GM12865 (cell line): ENCODE measurements around the gene RRBP1.

Source experiments
- DNase-seq: peaks from one replicate; pipeline ENCODE4 v3.0.0; 2010; ENCODE audit warnings: low read depth
- H3K4me3 ChIP-seq: 2 replicates; pipeline ENCODE4 v1.5.1; 2011; ENCODE audit warnings: mild to moderate bottlenecking, low read depth, low read length, control low read depth
- CTCF ChIP-seq: IDR thresholded peaks from 2 replicates; pipeline ENCODE4 v1.5.1; 2011; ENCODE audit warnings: low read length, control low read depth, low read depth, inconsistent platforms; ENCODE audit not compliant: insufficient read depth; ENCODE audit errors: missing control alignments

Gene RRBP1

GRCh38 chr20:17682103-17682888 is at the start of gene RRBP1:
Gene RRBP1, minus strand, starts transcription at chr20:17682242. Its CDS starts 21,735 bp downstream, at chr20:17660507.
- peak; percentile 99 for DNase-seq
- peak within 1 kb of the TSS; percentile 71 for H3K4me3 ChIP-seq
- peak; percentile 75 for TF ChIP-seq CTCF

- no peak overlapping the region for H3K4me3 ChIP-seq
- TF ChIP-seq CTCF = no peak
- DNase-seq = no peak
These were observed 49.2 kb upstream of the RRBP1 start for GRCh38 chr20:17731233-17731632.

GRCh38 chr20:17730071-17730470 is 48.0 kb upstream of the RRBP1 start:
- no peak for TF ChIP-seq CTCF
- no peak for DNase-seq
- no peak overlapping the region for H3K4me3 ChIP-seq

- DNase-seq = no peak
- TF ChIP-seq CTCF = no peak
- H3K4me3 ChIP-seq = no peak overlapping the region
These were observed 46.0 kb upstream of the RRBP1 start for GRCh38 chr20:17728074-17728473.

- no peak for TF ChIP-seq CTCF
- no peak for DNase-seq
- H3K4me3 ChIP-seq = no peak overlapping the region
These were observed 45.3 kb upstream of the RRBP1 start for GRCh38 chr20:17727351-17727750.

GRCh38 chr20:17726902-17727301 is 44.9 kb upstream of the RRBP1 start:
- no peak for DNase-seq
- no peak for TF ChIP-seq CTCF

More at GRCh38 chr20:17726902-17727301, 44.9 kb upstream of the RRBP1 start:
- H3K4me3 ChIP-seq = no peak overlapping the region
